IPS-18a (cell line): ENCODE results near the gene KRTAP4-6.
"Not testable (repeated sequence)": the region's sequence is repeated elsewhere in the genome, so short reads cannot be mapped to it uniquely, and the experiment has no call there.

ENCODE experiments used
- H3K27ac ChIP-seq: one replicate; pipeline ENCODE4 v1.5.1; 2013; ENCODE audit warnings: low read length
- H3K27me3 ChIP-seq: one replicate; pipeline ENCODE4 v1.6.1; 2013; ENCODE audit warnings: mild to moderate bottlenecking, low read length; ENCODE audit not compliant: control insufficient read depth, insufficient read depth
- H3K36me3 ChIP-seq: one replicate; pipeline ENCODE4 v1.6.1; 2013; ENCODE audit warnings: low read depth, low read length; ENCODE audit not compliant: control insufficient read depth
- H3K4me1 ChIP-seq: one replicate; pipeline ENCODE4 v1.6.1; 2013; ENCODE audit warnings: low read depth, low read length; ENCODE audit not compliant: control insufficient read depth
- H3K4me3 ChIP-seq: one replicate; pipeline ENCODE4 v1.5.1; 2013; ENCODE audit warnings: low read length
- H3K9ac ChIP-seq: one replicate; pipeline ENCODE4 v1.6.1; 2013; ENCODE audit warnings: mild to moderate bottlenecking, low read length, moderate library complexity
- H3K9me3 ChIP-seq: one replicate; pipeline ENCODE4 v1.6.1; 2013; ENCODE audit warnings: low read depth, low read length; ENCODE audit not compliant: control insufficient read depth

Gene KRTAP4-6

GRCh38 chr17:41099682-41100480, 40.5 kb downstream of the KRTAP4-6 start:
- not testable (repeated sequence) for H3K36me3 ChIP-seq, H3K27ac ChIP-seq, H3K9me3 ChIP-seq, H3K9ac ChIP-seq, H3K4me3 ChIP-seq, H3K27me3 ChIP-seq, H3K4me1 ChIP-seq

- no peak overlapping the region for H3K9ac ChIP-seq
- H3K27ac ChIP-seq, result no peak overlapping the region
- H3K27me3 ChIP-seq, result no peaks in the 10 kb centered on the region
- peaks cover 3% of the 10 kb centered on the region for H3K9me3 ChIP-seq
- no peak overlapping the region for H3K4me3 ChIP-seq
- no peaks in the 10 kb centered on the region for H3K4me1 ChIP-seq
- no peaks in the 10 kb centered on the region for H3K36me3 ChIP-seq
Measured at GRCh38 chr17:41098481-41098880, 41.9 kb downstream of the KRTAP4-6 start.

DNA sequence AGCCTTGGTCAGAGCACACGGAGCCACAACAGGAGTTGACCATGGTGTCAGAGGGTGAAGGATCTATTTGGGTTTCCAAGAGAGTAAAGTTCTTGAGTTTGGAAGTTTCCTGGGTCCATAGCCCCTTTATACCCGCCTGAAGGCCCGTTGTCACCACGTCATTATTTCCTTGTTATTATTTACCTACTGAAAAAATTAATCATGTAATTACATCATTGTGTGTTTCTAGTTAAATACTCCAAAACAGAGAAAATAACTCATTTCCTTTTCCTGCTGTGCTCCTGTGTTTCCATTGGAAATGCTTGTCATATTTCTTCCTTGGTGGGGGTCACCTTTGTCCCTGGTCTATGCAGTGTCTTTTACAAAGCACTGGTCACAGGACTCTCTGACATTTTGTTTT, 42.3 kb downstream of the KRTAP4-6 start, which contains the start of gene KRTAP4-8:
Gene KRTAP4-8 (minus strand): TSS at position 101 of the 400 bp plus-strand sequence. CDS start 58 bp downstream, at position 43.
- Histone ChIP-seq H3K4me3 (no peak within 1 kb of the TSS), H3K4me1 (no peaks in the 10 kb centered on the region), H3K27me3 (no peaks in the 10 kb centered on the region), H3K27ac (no peak within 1 kb of the TSS), H3K9me3 (peaks cover 3% of the 10 kb centered on the region), H3K9ac (no peak within 1 kb of the TSS), H3K36me3 (no peaks in the 10 kb centered on the region)

DNA sequence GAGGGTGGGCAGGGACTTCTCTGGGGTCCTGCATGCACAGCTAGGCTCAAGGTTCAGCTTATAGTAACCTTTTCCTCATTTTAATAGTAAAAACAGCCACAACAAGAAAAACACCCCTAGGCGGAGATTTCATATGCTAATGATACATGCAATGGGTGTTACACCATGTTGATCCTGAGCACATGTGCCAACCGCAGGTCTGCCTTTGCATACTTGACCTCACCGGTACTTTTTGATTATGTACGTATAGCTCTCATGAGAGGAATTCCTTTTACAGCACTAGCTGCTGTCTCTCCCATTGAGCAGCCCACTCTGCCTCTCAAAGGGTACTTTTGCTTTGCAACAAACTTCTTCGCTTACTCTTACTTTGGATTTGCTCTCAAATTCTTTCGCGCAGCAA, 44.3 kb downstream of the KRTAP4-6 start:
- Histone ChIP-seq H3K27ac (no peak overlapping the region), H3K36me3 (no peaks in the 10 kb centered on the region), H3K9ac (no peak overlapping the region), H3K4me1 (no peaks in the 10 kb centered on the region), H3K4me3 (no peak overlapping the region), H3K9me3 (peaks cover 3% of the 10 kb centered on the region), H3K27me3 (no peaks in the 10 kb centered on the region)
